DND-41 (cell line): ENCODE results near the gene PTK6.

ENCODE experiments used
- ATAC-seq: fragments of 200-7000 bp; cut with Tn5 transposase; 3 replicates; pipeline ENCODE4 v1.9.1; 2021; ENCODE audit warnings: low read depth; ENCODE audit not compliant: insufficient read depth
- DNase-seq: peaks from one replicate; pipeline ENCODE4 v3.0.0-alpha.2; 2020
- H2AFZ ChIP-seq: 2 replicates; pipeline ENCODE4 v1.6.0; 2012; ENCODE audit warnings: low read depth, low read length
- H3K27ac ChIP-seq: 2 replicates; pipeline ENCODE4 v1.5.1; 2012; ENCODE audit warnings: low read length, inconsistent platforms
- H3K27me3 ChIP-seq: fragments of 200-600 bp; sonication (generic); 2 replicates; pipeline ENCODE4 v1.6.0; 2012; ENCODE audit warnings: low read length, mild to moderate bottlenecking, inconsistent platforms; ENCODE audit not compliant: insufficient read depth, poor library complexity
- H3K36me3 ChIP-seq: 2 replicates; pipeline ENCODE4 v1.5.1; 2012; ENCODE audit warnings: low read length, inconsistent platforms; ENCODE audit not compliant: insufficient read depth
- H3K4me1 ChIP-seq: 2 replicates; pipeline ENCODE4 v1.5.1; 2012; ENCODE audit warnings: mild to moderate bottlenecking, low read length; ENCODE audit not compliant: insufficient read depth
- H3K4me2 ChIP-seq: 2 replicates; pipeline ENCODE4 v1.6.0; 2012; ENCODE audit warnings: mild to moderate bottlenecking, moderate library complexity, low read length, inconsistent platforms; ENCODE audit not compliant: insufficient read depth
- H3K4me3 ChIP-seq, 2 experiments: fragments of 200-600 bp in 1 of 2; shearing (Covaris generic) in 1 of 2; 2 replicates each; pipeline ENCODE4 v1.5.1; 2012 to 2016; ENCODE audit warnings: inconsistent platforms in 2 of 2, low read length in 2 of 2, mild to moderate bottlenecking in 2 of 2, low read depth in 1 of 2, moderate library complexity in 1 of 2
- H3K79me2 ChIP-seq: 2 replicates; pipeline ENCODE4 v1.6.0; 2012; ENCODE audit warnings: low read length, inconsistent platforms; ENCODE audit not compliant: insufficient read depth
- H3K9ac ChIP-seq: 2 replicates; pipeline ENCODE4 v1.6.0; 2012; ENCODE audit warnings: low read depth, mild to moderate bottlenecking, inconsistent platforms, low read length, moderate library complexity
- H3K9me3 ChIP-seq: 2 replicates; pipeline ENCODE4 v1.5.1; 2012; ENCODE audit warnings: low read length, moderate library complexity, mild to moderate bottlenecking, inconsistent platforms; ENCODE audit not compliant: insufficient read depth, severe bottlenecking
- H4K20me1 ChIP-seq: 2 replicates; pipeline ENCODE4 v1.6.0; 2012; ENCODE audit warnings: low read length; ENCODE audit not compliant: insufficient read depth
- EZH2 ChIP-seq: IDR thresholded peaks from 3 replicates; pipeline ENCODE4 v1.6.1; 2012; ENCODE audit warnings: borderline replicate concordance, low read depth, mild to moderate bottlenecking, moderate library complexity, low read length, inconsistent platforms; ENCODE audit not compliant: severe bottlenecking
- TF ChIP-seq, protein P1 (sequence below): IDR thresholded peaks from 2 replicates; pipeline ENCODE4 v1.5.1; 2012; ENCODE audit warnings: borderline replicate concordance, low read length, moderate library complexity, mild to moderate bottlenecking; ENCODE audit not compliant: poor library complexity, severe bottlenecking; ENCODE audit errors: extremely low read depth

The PTK6 gene

DNA sequence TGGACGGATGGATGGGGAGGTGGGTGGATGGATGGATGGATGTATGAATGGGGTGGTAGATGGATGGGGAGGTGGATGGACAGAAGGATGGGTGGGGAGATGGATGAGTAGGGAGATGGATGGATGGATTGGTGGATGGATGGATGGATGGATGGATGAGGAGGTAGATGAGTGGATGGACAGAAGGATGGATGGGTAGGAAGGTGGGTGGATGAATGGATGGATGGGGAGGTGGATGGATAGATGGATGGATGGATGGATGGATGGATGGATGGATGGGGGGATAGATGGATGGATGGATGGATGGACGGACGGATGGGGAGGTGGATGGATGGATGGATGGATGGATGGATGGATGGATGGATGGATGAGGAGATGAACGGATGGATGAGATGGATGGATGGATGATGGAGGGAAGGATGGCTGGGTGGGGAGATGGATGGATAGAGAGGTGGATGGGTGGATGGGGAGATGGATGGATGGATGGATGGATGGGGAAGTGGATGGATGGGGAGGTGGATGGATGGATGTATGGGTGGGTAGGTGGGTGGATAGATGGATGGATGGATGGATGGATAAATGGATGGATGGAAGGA is 45.4 kb downstream of the PTK6 start:
- no peak overlapping the region for H2AFZ ChIP-seq
- H3K27ac ChIP-seq: no peak overlapping the region
- no peak overlapping the region for H3K9ac ChIP-seq
- H3K4me3 ChIP-seq: no peak overlapping the region
- no peaks in the 10 kb centered on the region for H3K79me2 ChIP-seq
- H3K4me1 ChIP-seq: peaks cover 9% of the 10 kb centered on the region
- peaks cover 8% of the 10 kb centered on the region; the same call in 1 of the 2 replicates for H4K20me1 ChIP-seq
- H3K36me3 ChIP-seq: no peaks in the 10 kb centered on the region
- ATAC-seq: no peak
- no peaks in the 10 kb centered on the region for H3K27me3 ChIP-seq
- H3K9me3 ChIP-seq: no peaks in the 10 kb centered on the region
- no peak overlapping the region for H3K4me2 ChIP-seq
- DNase-seq: no peak
- TF ChIP-seq, protein P1, sequence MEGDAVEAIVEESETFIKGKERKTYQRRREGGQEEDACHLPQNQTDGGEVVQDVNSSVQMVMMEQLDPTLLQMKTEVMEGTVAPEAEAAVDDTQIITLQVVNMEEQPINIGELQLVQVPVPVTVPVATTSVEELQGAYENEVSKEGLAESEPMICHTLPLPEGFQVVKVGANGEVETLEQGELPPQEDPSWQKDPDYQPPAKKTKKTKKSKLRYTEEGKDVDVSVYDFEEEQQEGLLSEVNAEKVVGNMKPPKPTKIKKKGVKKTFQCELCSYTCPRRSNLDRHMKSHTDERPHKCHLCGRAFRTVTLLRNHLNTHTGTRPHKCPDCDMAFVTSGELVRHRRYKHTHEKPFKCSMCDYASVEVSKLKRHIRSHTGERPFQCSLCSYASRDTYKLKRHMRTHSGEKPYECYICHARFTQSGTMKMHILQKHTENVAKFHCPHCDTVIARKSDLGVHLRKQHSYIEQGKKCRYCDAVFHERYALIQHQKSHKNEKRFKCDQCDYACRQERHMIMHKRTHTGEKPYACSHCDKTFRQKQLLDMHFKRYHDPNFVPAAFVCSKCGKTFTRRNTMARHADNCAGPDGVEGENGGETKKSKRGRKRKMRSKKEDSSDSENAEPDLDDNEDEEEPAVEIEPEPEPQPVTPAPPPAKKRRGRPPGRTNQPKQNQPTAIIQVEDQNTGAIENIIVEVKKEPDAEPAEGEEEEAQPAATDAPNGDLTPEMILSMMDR: no peak
- no peak for TF ChIP-seq EZH2

GRCh38 chr20:63491078-63491477 is 46.1 kb downstream of the PTK6 start:
- H3K27me3 ChIP-seq: no peaks in the 10 kb centered on the region

DNA sequence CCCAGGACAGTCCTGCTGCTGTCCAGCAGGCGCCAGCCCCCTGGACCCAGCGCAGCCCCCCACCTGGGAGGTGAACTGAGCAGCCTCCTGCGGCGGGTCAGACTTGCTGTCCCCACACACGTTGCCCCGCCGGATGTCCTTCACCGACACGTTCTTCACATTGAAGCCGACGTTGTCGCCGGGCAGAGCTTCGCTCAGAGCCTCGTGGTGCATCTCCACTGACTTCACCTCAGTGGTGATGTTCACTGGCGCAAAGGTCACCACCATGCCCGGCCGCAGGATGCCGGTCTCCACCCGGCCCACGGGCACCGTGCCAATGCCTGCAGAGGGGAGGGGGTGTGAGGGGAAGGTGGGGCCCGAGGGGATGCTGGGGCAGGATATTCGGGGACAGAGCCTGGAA is 46.8 kb downstream of the PTK6 start:
- DNase-seq (no peak), ATAC-seq (no peak)
- no peaks in the 10 kb centered on the region for H3K4me1 ChIP-seq
- H3K9ac ChIP-seq: no peak overlapping the region
- no peak overlapping the region for H3K4me2 ChIP-seq
- no peaks in the 10 kb centered on the region; the same call in 1 of the 2 replicates for H4K20me1 ChIP-seq
- no peaks in the 10 kb centered on the region for H3K36me3 ChIP-seq
- no peaks in the 10 kb centered on the region for H3K9me3 ChIP-seq
- no peaks in the 10 kb centered on the region for H3K27me3 ChIP-seq
- no peak overlapping the region for H2AFZ ChIP-seq
- H3K79me2 ChIP-seq: no peaks in the 10 kb centered on the region
- no peak overlapping the region for H3K4me3 ChIP-seq
- TF ChIP-seq, protein P1: no peak
- no peak for TF ChIP-seq EZH2
- no peak overlapping the region for H3K27ac ChIP-seq

More at GRCh38 chr20:63491078-63491477, 46.1 kb downstream of the PTK6 start:
- H3K79me2 ChIP-seq: no peaks in the 10 kb centered on the region
- no peaks in the 10 kb centered on the region for H3K9me3 ChIP-seq
- H4K20me1 ChIP-seq: peaks cover 5% of the 10 kb centered on the region; the same call in 1 of the 2 replicates
- ATAC-seq (no peak), DNase-seq (no peak)
- no peak overlapping the region for H3K4me2 ChIP-seq
- no peak for TF ChIP-seq EZH2
- TF ChIP-seq, protein P1: no peak
- no peak overlapping the region for H2AFZ ChIP-seq
- H3K4me3 ChIP-seq: no peak overlapping the region
- peaks cover 2% of the 10 kb centered on the region for H3K4me1 ChIP-seq
- no peaks in the 10 kb centered on the region for H3K36me3 ChIP-seq
- H3K9ac ChIP-seq: no peak overlapping the region
- H3K27ac ChIP-seq: no peak overlapping the region
